Gastroesophageal sphincter (tissue), 3 donors: ENCODE results near the gene PTK6.

Experiments
- POLR2A ChIP-seq, 2 donors: fragments of 450-650 bp; IDR thresholded peaks; one replicate each; pipeline ENCODE4 v1.6.1; 2017; ENCODE audit warnings: antibody characterized with exemption in 2 of 2, mild to moderate bottlenecking in 2 of 2, moderate library complexity in 1 of 2
- TF ChIP-seq, protein P1 (sequence below), 4 experiments: fragments of 200-600 bp in 2 of 4; fragments of 450-650 bp in 2 of 4; sonication (generic) in 1 of 4; IDR thresholded peaks; one replicate each; pipeline ENCODE4 v1.5.1; 2017 to 2019; ENCODE audit warnings: antibody characterized with exemption in 4 of 4, mild to moderate bottlenecking in 2 of 4, moderate library complexity in 2 of 4

DNA sequence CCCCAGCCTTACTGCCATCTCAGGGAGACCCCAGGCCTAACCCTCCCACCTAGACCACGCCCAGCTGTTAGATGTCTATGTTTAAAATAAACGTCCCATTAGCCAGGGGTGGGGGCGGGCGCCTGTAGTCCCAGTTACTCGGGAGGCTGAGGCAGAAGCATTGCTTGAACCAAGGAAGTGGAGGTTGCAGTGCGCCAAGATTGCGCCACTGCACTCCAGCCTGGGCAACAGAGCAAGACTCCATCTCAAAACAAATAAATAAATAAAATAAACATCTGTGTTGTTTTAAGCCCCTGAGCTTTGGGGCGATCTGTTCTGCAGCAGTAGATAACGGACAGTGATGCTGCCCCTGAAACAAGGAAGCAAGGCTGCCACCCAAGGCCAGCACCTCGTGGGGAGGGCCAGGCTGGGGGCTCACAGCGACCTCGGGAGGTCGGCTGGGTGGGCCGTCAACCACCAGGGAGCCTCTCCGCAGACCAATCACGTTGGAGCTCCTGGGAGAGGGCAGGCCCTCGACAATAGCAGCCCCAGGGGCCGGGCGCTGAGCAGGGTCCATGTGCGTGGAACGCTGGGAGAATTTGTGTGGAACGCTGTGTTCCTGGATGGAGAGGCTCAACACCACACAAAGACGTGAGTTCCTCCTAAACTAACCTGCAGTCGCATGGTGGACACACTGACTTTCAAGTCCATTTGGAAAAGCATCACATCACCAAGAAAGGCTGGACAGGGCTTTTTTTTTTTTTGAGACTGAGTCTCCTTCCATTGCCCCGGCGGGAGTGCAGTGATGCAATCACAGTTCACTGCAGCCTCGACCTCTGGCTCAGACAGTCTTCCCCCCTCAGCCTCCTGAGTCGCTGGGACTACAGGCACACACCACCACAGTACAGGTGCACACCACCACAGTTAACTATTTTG lies 37.9 kb upstream of the PTK6 start:
- no peak for TF ChIP-seq POLR2A (IDR thresholded peaks at IDR 0.05)
- TF ChIP-seq, protein P1, sequence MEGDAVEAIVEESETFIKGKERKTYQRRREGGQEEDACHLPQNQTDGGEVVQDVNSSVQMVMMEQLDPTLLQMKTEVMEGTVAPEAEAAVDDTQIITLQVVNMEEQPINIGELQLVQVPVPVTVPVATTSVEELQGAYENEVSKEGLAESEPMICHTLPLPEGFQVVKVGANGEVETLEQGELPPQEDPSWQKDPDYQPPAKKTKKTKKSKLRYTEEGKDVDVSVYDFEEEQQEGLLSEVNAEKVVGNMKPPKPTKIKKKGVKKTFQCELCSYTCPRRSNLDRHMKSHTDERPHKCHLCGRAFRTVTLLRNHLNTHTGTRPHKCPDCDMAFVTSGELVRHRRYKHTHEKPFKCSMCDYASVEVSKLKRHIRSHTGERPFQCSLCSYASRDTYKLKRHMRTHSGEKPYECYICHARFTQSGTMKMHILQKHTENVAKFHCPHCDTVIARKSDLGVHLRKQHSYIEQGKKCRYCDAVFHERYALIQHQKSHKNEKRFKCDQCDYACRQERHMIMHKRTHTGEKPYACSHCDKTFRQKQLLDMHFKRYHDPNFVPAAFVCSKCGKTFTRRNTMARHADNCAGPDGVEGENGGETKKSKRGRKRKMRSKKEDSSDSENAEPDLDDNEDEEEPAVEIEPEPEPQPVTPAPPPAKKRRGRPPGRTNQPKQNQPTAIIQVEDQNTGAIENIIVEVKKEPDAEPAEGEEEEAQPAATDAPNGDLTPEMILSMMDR (IDR thresholded peaks at IDR 0.05) = no peak
